ENCODE data around the gene KLC1.
A peak's percentile ranks its signal among the peaks of the same experiment; 100 is the strongest.

KLC1 gene

GRCh38 chr14:103738166-103738565, 109.2 kb downstream of the KLC1 start:
- no peak for DNase-seq

GRCh38 chr14:103738701-103739451, 109.9 kb downstream of the KLC1 start:
- no peak for DNase-seq

- DNase-seq: no peak
These were observed 110.4 kb downstream of the KLC1 start for GRCh38 chr14:103739466-103739792.

- no peak for DNase-seq
These were observed 110.9 kb downstream of the KLC1 start for GRCh38 chr14:103739793-103740501.

- DNase-seq: no peak
These were observed 112.1 kb downstream of the KLC1 start for GRCh38 chr14:103740991-103741689.

DNA sequence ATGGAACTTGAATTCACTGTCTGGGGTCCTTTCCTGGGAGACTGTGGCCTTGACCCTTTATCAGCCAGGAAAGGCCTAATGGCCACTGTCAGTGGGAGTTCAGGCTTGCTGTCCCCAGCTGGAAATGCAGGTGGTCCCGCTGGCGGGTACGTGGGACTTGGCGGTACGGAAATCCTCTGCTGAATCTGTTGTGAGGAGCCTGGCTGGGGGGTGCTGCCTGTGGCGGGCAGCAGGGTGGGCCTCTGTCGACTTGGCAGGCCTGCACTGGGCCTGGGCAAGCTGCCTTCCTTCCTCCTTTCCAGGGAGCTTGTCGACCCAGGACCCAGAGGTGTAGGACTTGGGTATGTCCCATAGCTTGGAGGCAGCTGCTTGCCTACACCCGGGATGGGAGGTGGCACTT, 112.9 kb downstream of the KLC1 start:
- DNase-seq: no peak

GRCh38 chr14:103742499-103743255, 113.7 kb downstream of the KLC1 start:
- DNase-seq: no peak

GRCh38 chr14:103743691-103744090, 114.7 kb downstream of the KLC1 start:
- no peak for DNase-seq

GRCh38 chr14:103744621-103745395, 115.8 kb downstream of the KLC1 start:
- no peak for DNase-seq

DNA sequence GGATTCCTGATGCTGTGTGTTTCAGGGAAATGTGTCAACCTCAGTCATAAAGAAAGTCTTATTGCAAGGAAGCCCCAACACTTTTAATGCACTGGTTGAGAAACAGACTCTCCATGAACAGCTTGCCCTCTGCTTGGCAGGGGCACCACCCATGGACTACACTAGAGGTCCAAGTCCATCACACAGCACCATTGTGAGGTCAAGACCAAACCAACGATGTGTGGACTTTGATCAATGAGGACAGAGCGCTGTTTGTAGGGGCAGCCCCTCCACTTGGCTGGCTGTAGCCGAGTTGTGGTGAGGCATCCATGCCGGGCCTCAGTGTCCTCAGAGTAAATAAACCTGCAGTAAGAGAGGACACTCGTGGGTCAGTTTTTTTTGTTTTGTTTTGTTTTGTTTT, 116.4 kb downstream of the KLC1 start:
- DNase-seq: no peak

DNA sequence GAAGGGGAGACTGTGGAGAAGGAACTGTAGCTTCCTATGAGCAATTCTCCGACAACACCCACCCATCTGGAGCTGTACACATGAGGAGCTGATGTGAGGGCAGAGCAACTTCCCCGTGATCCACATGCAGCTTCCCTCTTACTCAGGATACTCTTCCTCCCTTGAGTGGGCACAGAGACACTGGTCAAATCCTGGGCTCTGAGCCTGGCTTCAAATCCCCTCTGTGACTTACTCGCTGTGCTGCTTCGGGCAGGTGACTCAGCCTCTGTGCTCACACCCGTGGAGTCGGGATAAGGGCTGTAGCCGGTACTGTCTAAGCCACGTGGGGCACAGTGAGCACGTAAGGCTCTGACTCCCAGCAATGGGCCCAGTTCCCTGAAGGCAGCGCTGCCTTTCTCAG, 117.7 kb downstream of the KLC1 start:
- DNase-seq: no peak

DNA sequence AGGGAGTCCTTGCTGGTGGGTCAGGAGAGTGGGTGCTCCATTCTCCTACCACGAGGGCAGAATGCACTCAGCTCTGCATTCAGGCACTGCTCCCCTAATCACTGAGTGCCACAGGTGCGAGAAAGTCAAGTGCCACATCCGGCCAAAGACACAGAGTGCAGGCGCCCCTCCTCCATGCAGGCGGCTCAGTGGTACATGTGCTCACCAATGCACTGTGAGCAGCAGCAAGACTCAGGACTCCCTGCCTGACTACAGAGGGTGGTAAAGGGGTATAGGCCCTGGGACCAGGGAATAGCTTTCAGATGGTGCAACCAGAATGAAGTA, 119.5 kb downstream of the KLC1 start:
- peak; percentile 27 to 34 for DNase-seq

DNA sequence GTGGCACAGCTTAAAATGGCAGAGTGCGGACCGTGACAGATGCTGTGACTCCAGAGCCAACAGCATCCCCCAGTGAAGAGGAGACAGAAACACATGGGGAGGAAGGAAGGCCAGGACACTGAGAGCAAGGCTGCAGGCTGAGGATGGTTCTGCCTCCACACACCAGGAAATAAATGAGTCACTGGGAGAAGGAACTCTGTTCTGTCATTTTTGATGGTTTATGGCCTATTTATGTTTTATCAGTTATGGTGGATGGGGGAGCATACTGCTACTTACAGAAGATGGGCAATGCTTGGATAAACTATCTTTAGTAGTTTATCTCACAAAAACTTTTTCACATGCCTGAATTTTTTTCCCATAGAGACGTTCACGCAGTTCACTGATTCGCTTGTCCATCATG, 120.4 kb downstream of the KLC1 start:
- DNase-seq: no peak

DNA sequence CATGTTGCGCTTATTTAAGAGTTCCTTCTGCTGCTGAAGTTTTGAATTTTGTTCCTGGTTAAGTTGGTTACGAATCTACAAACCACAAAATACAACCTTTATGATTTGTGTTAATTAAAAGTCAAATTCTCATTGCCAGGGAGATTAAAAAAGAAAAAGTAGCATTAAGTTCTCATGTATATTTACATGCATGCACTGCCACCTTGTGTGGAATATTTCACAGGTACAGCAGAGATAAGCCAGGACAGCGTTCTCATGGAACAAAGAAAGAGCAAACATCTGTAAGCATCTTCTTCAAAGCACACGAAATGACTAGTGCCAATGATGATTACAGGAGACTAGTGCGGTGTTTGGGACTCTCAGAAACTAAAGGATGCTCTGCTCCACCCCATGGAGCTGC, 120.8 kb downstream of the KLC1 start:
- no peak for DNase-seq

Data from stimulated activated CD4-positive, alpha-beta T cell treated with anti-CD3 and anti-CD28 coated beads, Interleukin-4, amount 100 ng/mL, for 4 hours (primary cell).